ENCODE data around the gene ZNRD2.

ZNRD2 gene

DNA sequence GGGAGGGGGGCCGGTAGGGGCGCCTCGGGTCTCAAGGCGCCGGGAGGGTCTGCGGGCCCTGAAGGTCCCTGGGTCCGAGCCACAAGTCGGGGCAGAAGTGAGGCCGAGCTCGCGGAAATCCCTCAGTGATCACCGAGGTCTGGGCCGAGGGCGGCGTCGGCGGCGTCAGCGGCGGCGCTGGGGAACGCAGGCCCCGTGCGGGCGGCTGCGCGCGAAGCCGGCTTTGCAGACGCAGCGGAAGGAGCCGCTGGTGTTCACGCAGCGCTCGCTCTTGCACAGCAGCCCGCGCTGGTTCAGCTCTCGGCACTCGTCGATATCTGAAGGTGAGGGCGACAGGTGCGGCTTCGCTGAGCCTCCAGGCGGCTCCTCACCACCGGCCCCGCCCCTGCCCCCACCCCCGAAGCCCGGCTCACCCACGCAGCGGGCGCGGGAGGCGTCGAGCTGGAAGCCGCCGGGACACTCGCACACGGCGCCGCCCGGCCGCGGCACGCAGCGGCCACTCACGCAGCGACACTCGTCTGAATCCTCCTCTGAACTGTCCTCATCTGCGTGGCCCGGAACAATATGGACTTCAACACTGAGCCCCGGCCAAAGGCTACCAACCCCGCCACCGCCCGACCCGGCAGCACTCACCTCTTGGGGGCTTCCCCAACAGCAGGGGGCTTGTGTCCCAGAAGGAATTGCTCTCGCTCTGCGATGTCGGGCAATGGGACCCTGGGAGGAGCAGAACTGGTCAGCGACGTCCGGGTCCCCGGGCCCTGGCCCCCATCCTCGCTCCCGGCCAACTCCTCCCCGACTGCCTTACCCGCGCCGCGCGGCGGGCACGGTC is 31.1 kb upstream of the ZNRD2 start:
- no peak for TF ChIP-seq POLR2AphosphoS5 (IDR thresholded peaks at IDR 0.05; ENCODE audit: low read depth, low read length)
- no peak for TF ChIP-seq SIN3A (IDR thresholded peaks at IDR 0.05; ENCODE audit: borderline replicate concordance, insufficient read depth, low read length)
- no peak for TF ChIP-seq TAF1 (IDR thresholded peaks at IDR 0.05; ENCODE audit: borderline replicate concordance, insufficient read depth, low read length)
- TF ChIP-seq, protein P1, sequence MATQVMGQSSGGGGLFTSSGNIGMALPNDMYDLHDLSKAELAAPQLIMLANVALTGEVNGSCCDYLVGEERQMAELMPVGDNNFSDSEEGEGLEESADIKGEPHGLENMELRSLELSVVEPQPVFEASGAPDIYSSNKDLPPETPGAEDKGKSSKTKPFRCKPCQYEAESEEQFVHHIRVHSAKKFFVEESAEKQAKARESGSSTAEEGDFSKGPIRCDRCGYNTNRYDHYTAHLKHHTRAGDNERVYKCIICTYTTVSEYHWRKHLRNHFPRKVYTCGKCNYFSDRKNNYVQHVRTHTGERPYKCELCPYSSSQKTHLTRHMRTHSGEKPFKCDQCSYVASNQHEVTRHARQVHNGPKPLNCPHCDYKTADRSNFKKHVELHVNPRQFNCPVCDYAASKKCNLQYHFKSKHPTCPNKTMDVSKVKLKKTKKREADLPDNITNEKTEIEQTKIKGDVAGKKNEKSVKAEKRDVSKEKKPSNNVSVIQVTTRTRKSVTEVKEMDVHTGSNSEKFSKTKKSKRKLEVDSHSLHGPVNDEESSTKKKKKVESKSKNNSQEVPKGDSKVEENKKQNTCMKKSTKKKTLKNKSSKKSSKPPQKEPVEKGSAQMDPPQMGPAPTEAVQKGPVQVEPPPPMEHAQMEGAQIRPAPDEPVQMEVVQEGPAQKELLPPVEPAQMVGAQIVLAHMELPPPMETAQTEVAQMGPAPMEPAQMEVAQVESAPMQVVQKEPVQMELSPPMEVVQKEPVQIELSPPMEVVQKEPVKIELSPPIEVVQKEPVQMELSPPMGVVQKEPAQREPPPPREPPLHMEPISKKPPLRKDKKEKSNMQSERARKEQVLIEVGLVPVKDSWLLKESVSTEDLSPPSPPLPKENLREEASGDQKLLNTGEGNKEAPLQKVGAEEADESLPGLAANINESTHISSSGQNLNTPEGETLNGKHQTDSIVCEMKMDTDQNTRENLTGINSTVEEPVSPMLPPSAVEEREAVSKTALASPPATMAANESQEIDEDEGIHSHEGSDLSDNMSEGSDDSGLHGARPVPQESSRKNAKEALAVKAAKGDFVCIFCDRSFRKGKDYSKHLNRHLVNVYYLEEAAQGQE (IDR thresholded peaks at IDR 0.05; ENCODE audit: insufficient read depth in 1 of 2, low read depth in 2 of 2, low read length in 2 of 2): no peak
- no peak for TF ChIP-seq FOXP2 (optimal IDR thresholded peaks at IDR 0.05; ENCODE audit: borderline replicate concordance, extremely low read depth, extremely low read length, insufficient read depth)

DNA sequence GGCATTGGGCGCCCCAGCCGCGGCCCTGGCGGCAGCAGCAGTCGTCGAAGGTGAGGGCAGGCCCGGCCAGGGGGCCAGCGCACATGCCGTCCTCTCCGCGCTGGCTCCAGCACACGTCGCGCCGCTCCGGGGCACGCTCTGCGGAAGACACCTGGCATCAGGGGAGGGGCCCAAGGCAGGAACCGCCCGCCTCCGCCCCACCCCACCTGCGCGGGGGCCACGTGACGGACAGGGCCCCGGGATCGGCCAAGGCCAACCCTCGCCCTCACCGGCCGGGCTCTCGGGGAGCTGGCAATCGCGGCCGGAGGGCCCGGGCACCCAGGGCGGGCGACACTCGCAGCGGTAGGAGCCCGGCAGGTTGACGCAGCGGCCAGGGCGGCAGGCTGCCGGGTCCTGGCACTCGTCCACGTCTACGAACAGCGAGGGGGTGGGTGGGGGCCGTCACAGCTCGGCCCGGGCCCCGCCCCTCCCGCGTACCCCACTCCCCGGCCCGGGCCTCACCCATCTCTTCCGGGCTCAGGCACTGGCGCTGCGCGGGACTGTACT is 30.5 kb upstream of the ZNRD2 start:
- TF ChIP-seq POLR2AphosphoS5 (IDR thresholded peaks at IDR 0.05; ENCODE audit: low read depth, low read length) (no peak), SIN3A (IDR thresholded peaks at IDR 0.05; ENCODE audit: borderline replicate concordance, insufficient read depth, low read length) (no peak), FOXP2 (optimal IDR thresholded peaks at IDR 0.05; ENCODE audit: borderline replicate concordance, extremely low read depth, extremely low read length, insufficient read depth) (peak; percentile 19), TAF1 (IDR thresholded peaks at IDR 0.05; ENCODE audit: borderline replicate concordance, insufficient read depth, low read length) (no peak)

DNA sequence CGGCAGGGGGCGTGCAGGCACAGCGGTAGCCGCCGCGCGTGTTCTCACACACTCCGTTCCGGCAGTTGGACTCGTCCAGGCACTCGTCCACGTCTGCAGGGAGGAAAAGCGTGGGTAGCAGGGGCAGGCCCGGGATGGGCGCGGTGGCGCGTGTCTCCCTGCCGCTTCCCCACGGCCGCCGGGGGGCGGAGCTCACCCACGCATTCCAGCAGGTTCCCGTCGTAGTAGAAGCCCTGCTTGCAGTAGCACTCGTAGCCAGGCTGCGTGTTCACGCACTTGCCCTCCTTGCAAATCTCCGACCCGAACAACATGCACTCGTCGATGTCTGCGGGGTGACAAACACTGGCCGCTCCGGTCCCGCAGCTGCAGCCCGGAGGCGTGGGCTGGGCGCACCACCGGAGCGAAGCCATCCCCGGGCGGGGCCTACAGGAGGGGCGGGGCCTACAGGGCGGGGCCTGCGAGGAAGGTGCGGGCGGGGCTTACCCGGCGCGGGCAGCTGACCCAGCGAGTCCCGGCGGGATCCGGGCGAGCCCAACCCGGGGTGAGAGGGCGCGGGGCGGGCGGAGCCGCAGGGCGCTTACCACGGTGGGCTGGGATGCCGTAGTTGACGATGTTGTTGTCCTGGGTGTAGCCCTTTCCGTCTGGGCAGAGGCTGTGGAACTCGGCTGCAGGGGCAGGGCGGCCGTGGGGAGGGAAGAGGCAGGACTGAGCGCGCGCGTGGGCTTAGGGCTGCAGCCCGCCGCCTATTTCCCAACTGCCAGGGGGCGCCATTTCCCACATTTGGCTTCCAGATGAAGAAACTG is 29.8 kb upstream of the ZNRD2 start:
- TF ChIP-seq FOXP2 (optimal IDR thresholded peaks at IDR 0.05; ENCODE audit: borderline replicate concordance, extremely low read depth, extremely low read length, insufficient read depth): peak; percentile 90
- peak; percentile 60 for TF ChIP-seq POLR2AphosphoS5 (IDR thresholded peaks at IDR 0.05; ENCODE audit: low read depth, low read length)
- TF ChIP-seq TAF1 (IDR thresholded peaks at IDR 0.05; ENCODE audit: borderline replicate concordance, insufficient read depth, low read length): no peak
- TF ChIP-seq SIN3A (IDR thresholded peaks at IDR 0.05; ENCODE audit: borderline replicate concordance, insufficient read depth, low read length): 0 out of 2 replicates have a peak, but pooled peaks have one; percentile 37
- TF ChIP-seq, protein P1 (IDR thresholded peaks at IDR 0.05; ENCODE audit: insufficient read depth in 1 of 2, low read depth in 2 of 2, low read length in 2 of 2): no peak

DNA sequence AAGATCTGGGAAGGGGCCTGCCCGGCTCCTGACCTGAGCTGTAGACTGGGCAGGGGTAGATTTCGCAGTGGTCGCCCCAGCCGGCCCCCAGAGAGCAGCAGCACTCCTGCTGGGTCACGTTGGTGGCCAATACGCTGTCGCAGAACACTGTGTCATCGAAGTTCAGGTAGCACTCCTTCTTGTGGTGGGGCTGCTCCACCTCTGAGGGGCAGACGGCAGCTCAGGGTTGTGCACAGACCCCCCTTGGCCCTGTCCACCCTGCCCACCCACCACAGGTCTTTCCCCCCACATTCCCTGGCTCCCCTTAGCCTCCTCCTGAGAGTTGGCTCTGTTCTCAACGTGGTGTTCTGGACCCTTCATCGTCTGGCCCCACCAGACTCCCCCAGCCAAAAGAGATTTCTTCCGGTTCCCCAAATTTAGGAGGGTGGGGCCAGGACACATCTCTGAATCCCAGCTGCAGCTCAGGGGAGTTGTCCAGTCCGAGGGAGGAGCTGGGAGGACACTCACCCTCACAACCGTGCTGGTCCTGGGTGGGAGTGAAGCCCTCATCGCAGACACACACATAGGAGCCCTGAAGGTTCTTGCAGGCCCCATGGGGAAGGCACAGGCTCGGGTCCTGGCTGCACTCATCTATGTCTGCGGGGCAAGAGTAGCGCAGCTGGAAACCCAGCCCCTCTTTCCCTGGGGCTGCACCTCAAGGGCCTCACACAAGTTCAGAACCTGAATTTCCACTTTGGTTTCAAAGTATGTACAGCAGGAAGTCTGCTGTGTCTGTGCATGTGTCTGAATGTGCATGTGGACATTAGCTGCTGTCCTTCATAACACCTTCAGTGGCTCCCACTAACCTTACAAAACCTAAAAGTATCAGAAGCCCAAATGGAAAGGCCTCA is 28.9 kb upstream of the ZNRD2 start:
- no peak for TF ChIP-seq SIN3A (IDR thresholded peaks at IDR 0.05; ENCODE audit: borderline replicate concordance, insufficient read depth, low read length)
- TF ChIP-seq, protein P1 (IDR thresholded peaks at IDR 0.05; ENCODE audit: insufficient read depth in 1 of 2, low read depth in 2 of 2, low read length in 2 of 2): no peak
- no peak for TF ChIP-seq POLR2AphosphoS5 (IDR thresholded peaks at IDR 0.05; ENCODE audit: low read depth, low read length)
- TF ChIP-seq TAF1 (IDR thresholded peaks at IDR 0.05; ENCODE audit: borderline replicate concordance, insufficient read depth, low read length): no peak
- TF ChIP-seq FOXP2 (optimal IDR thresholded peaks at IDR 0.05; ENCODE audit: borderline replicate concordance, extremely low read depth, extremely low read length, insufficient read depth): no peak
